HepG2 (cell line): ENCODE results near the gene ZCCHC12. TPM values are rescaled to one million over a fixed set of nuclear protein-coding genes. Genes with fewer than 3 reads are reported as not detected.

Experiments used
- ATAC-seq: fragments of 200-7000 bp; cut with Tn5 transposase; 3 replicates; pipeline ENCODE4 v1.9.1; 2020; ENCODE audit warnings: mild to moderate bottlenecking, moderate library complexity
- BruUV-seq: library from RNA; stranded (reverse); fragments of 400-500 nt; replicated peaks from 2 replicates; lab custom pipeline; 2021; lab: Mats Ljungman, UMichigan
- CTCF ChIA-PET: fragments of 300-600 bp; formaldehyde crosslinking; extraction: SDS; loops from one replicate; lab custom pipeline; 2021; ENCODE audit warnings: low total read pairs, inconsistent platforms, low intra/inter-chr PET ratio; lab: Yijun Ruan, JAX
- POLR2A ChIA-PET: fragments of 350-600 bp; sonication (Branson Sonifier 250); formaldehyde crosslinking; loops from one replicate; lab custom pipeline; 2020; ENCODE audit warnings: antibody characterized with exemption, inconsistent platforms; lab: Yijun Ruan, JAX
- DNase-seq: peaks from one replicate; pipeline ENCODE4 v3.0.0-alpha.2; 2015; ENCODE audit warnings: low spot score
- FAIRE-seq: peaks from 3 replicates; lab custom pipeline; 2011; peaks lifted over from hg19 to GRCh38; lab: Jason Lieb, UNC
- H2AFZ ChIP-seq: one replicate; pipeline ENCODE4 v1.6.1; 2011; ENCODE audit warnings: low read length, inconsistent platforms
- H3K27ac ChIP-seq: fragments of 300-600 bp; 3 replicates; pipeline ENCODE4 v1.8.0; 2011; ENCODE audit warnings: mixed run types, mild to moderate bottlenecking, mixed read lengths, low read length, inconsistent platforms; ENCODE audit not compliant: insufficient read depth; ENCODE audit errors: extremely low read length
- H3K27me3 ChIP-seq, 2 experiments: fragments of 200-600 bp in 1 of 2; 2 replicates in 1 of 2; 3 replicates in 1 of 2; pipeline versions ENCODE4 v1.6.0 to v1.8.0; 2011; ENCODE audit warnings: low read length in 2 of 2, mild to moderate bottlenecking in 2 of 2, moderate library complexity in 2 of 2, inconsistent platforms in 1 of 2; ENCODE audit not compliant: insufficient read depth in 2 of 2, control insufficient read depth in 1 of 2
- H3K36me3 ChIP-seq, 2 experiments: fragments of 200-600 bp in 1 of 2; replicated peaks in 1 of 2; 2 replicates in 1 of 2; 3 replicates in 1 of 2; pipeline versions ENCODE4 v1.5.1 to v1.8.0; 2011; ENCODE audit warnings: low read length in 2 of 2, inconsistent platforms in 1 of 2; ENCODE audit not compliant: insufficient read depth in 2 of 2, control insufficient read depth in 1 of 2
- H3K4me1 ChIP-seq: 2 replicates; pipeline ENCODE4 v1.5.1; 2012; ENCODE audit warnings: low read length, inconsistent platforms; ENCODE audit not compliant: insufficient read depth
- H3K4me2 ChIP-seq: 2 replicates; pipeline ENCODE4 v1.6.0; 2011; ENCODE audit warnings: low read depth, low read length, inconsistent platforms
- H3K4me3 ChIP-seq, 3 experiments: fragments of 200-600 bp in 1 of 3; sonication (generic), shearing (Covaris generic) in 1 of 3; replicated peaks in 1 of 3; 2 replicates each; pipeline ENCODE4 v1.5.1; 2011 to 2016; ENCODE audit warnings: low read length in 3 of 3, inconsistent platforms in 2 of 3, low read depth in 2 of 3, mild to moderate bottlenecking in 2 of 3, control low read depth in 1 of 3, mixed read lengths in 1 of 3; ENCODE audit not compliant: insufficient read depth in 1 of 3
- H3K79me2 ChIP-seq: one replicate; pipeline ENCODE4 v1.6.1; 2011; ENCODE audit warnings: low read length, inconsistent platforms; ENCODE audit not compliant: insufficient read depth
- H3K9ac ChIP-seq: 2 replicates; pipeline ENCODE4 v1.6.0; 2011; ENCODE audit warnings: mild to moderate bottlenecking, low read depth, low read length, inconsistent platforms; ENCODE audit not compliant: insufficient read depth
- H3K9me3 ChIP-seq: 2 replicates; pipeline ENCODE4 v1.5.1; 2012; ENCODE audit warnings: mild to moderate bottlenecking, low read length
- H4K20me1 ChIP-seq: 2 replicates; pipeline ENCODE4 v1.6.0; 2011; ENCODE audit warnings: inconsistent platforms, mild to moderate bottlenecking, low read length, moderate library complexity; ENCODE audit not compliant: insufficient read depth
- CSRNP1 ChIP-seq: sonication (generic); formaldehyde crosslinking; IDR thresholded peaks from 2 replicates; pipeline ENCODE4 v1.8.1; 2023; ENCODE audit warnings: mild to moderate bottlenecking, missing genetic modification reagents
- MTF1 ChIP-seq: sonication (generic); formaldehyde crosslinking; IDR thresholded peaks from 2 replicates; pipeline ENCODE4 v1.5.0; 2020; ENCODE audit warnings: missing genetic modification reagents
- THAP8 ChIP-seq: sonication (generic); formaldehyde crosslinking; IDR thresholded peaks from 2 replicates; pipeline ENCODE4 v1.5.1; 2020; ENCODE audit warnings: missing genetic modification reagents, mild to moderate bottlenecking, borderline replicate concordance
- ZNF569 ChIP-seq: sonication (generic); formaldehyde crosslinking; IDR thresholded peaks from 2 replicates; pipeline ENCODE4 v1.5.0; 2020; ENCODE audit warnings: mild to moderate bottlenecking, missing genetic modification reagents, moderate library complexity, borderline replicate concordance
- WGBS: methylation state at CpG from one replicate; pipeline ENCODE4 v1.1.6; 2017; ENCODE audit warnings: low lambda C conversion rate; 5-methylcytosine and 5-hydroxymethylcytosine counted together
- in situ Hi-C: cut with HindIII; loops from 2 replicates; pipeline ENCODE4 v1.10.0; 2017; ENCODE audit warnings: low pct_unique_long_range_greater_than_20kb; ENCODE audit not compliant: extremely low pct_ligation_motif_present
- intact Hi-C: fragments of 100-400 bp; cut with micrococcal nuclease; formaldehyde crosslinking; loops from one replicate; pipeline ENCODE4 v1.10.0; 2022; ENCODE audit not compliant: unreplicated experiment
- polyA plus RNA-seq, 8 experiments: library from polyadenylated mRNA; depleted of rRNA in 3 of 8; stranded (reverse) in 7 of 8; unstranded in 1 of 8; fragments of >200 nt; fragmentation: Illumina TruSeq in 4 of 8; extraction: Trizol in 4 of 8; gene quantifications; 2 replicates each; pipeline versions ENCODE4 v1.2.1 to v1.2.3, GENCODE V29; 2011 to 2016; ENCODE audit warnings: low read depth in 4 of 8, missing spikeins in 1 of 8, mixed read lengths in 1 of 8; ENCODE audit not compliant: insufficient read depth in 1 of 8
- total RNA-seq, 5 experiments: library from RNA; depleted of rRNA; stranded (reverse); fragments of >200 nt; fragmentation: Illumina TruSeq; extraction: Trizol; gene quantifications; 2 replicates each; pipeline ENCODE4 v1.2.3, GENCODE V29; 2016; ENCODE audit warnings: low read depth in 1 of 5

ZCCHC12 gene
- total and polyA plus RNA-seq, 2 of the 13 experiments (the other 11 are each of a cell fraction or from before 2014, with no cell fraction given), result 0.05 to 0.20 TPM

- 40% methylated on average over 1 of the region's 4 CpGs for WGBS
- H3K4me2 ChIP-seq, result no peak overlapping the region
- no peak overlapping the region for H3K4me3 ChIP-seq
- BruUV-seq, result no TSS peak
- ATAC-seq, result no peak
- POLR2A ChIA-PET, result no interaction called here
- no peaks in the 10 kb centered on the region for H4K20me1 ChIP-seq
- intact Hi-C loops, result no loop called here
- CTCF ChIA-PET, result no interaction called here
- H3K27me3 ChIP-seq, result no peaks in the 10 kb centered on the region
- DNase-seq, result no peak
- no peaks in the 10 kb centered on the region for H3K4me1 ChIP-seq
- TF ChIP-seq MTF1 (no peak), ZNF569 (CRISPR knock-in tag) (no peak), THAP8 (CRISPR knock-in tag) (no peak), CSRNP1 (CRISPR knock-in tag) (no peak)
- no peak overlapping the region for H3K9ac ChIP-seq
- in situ Hi-C loops, result loop anchor here (25.0 kb wide), 1 partner anchor 115 kb away; no protein-coding TSS in a partner anchor
- no peaks in the 10 kb centered on the region for H3K36me3 ChIP-seq
- H2AFZ ChIP-seq, result no peak overlapping the region
- no peak overlapping the region for H3K27ac ChIP-seq
- H3K9me3 ChIP-seq, result no peaks in the 10 kb centered on the region
- H3K79me2 ChIP-seq, result no peaks in the 10 kb centered on the region
- no peak for FAIRE-seq
Measured at GRCh38 chrX:118872102-118872566, 48.5 kb downstream of the ZCCHC12 start.

Other genes with a start within 250 kb of the ZCCHC12 start
- 31.3 and 56.6 TPM in 2 replicates for gene IL13RA1, start 96.2 kb upstream of the ZCCHC12 start, total RNA-seq (2016; rRNA removed; fragmentation: Illumina TruSeq; extraction: Trizol)
- 51.4 and 73.5 TPM in 2 replicates for gene IL13RA1, start 96.2 kb upstream of the ZCCHC12 start, polyA plus RNA-seq (2011; rRNA removed)
- gene LONRF3, start 150.8 kb downstream of the ZCCHC12 start, total RNA-seq (2016; rRNA removed; fragmentation: Illumina TruSeq; extraction: Trizol), result 11.6 and 13.3 TPM in 2 replicates
- gene LONRF3, start 150.8 kb downstream of the ZCCHC12 start, polyA plus RNA-seq (2011; rRNA removed), result 4.8 and 5.5 TPM in 2 replicates
- not detected in 2 replicates for gene CT47C1, start 249.2 kb downstream of the ZCCHC12 start, total RNA-seq (2016; rRNA removed; fragmentation: Illumina TruSeq; extraction: Trizol)
- gene CT47C1, start 249.2 kb downstream of the ZCCHC12 start, polyA plus RNA-seq (2011; rRNA removed), result not detected in 2 replicates